PC-3 (cell line): Measurements from ENCODE around the gene UNC5B. TPM values are rescaled to one million over a fixed set of nuclear protein-coding genes. Genes with fewer than 3 reads are reported as not detected.

ENCODE experiments used
- ATAC-seq: fragments of 200-7000 bp; cut with Tn5 transposase; 2 replicates; pipeline ENCODE4 v1.9.1; 2020; ENCODE audit warnings: mild to moderate bottlenecking, moderate library complexity
- BruUV-seq: library from RNA; stranded (reverse); fragments of 400-500 nt; replicated peaks from 2 replicates; lab custom pipeline; 2021; lab: Mats Ljungman, UMichigan
- CTCF ChIA-PET: fragments of 300-600 bp; sonication (Branson Sonifier 250); formaldehyde crosslinking; loops from one replicate; lab custom pipeline; 2022; ENCODE audit warnings: antibody characterized with exemption; lab: Charles Lee
- POLR2A ChIA-PET: fragments of 300-600 bp; sonication (Branson Sonifier 250); formaldehyde crosslinking; loops from one replicate; lab custom pipeline; 2022; ENCODE audit warnings: antibody characterized with exemption; ENCODE audit not compliant: unreplicated experiment; lab: Charles Lee
- DNase-seq: peaks from one replicate; pipeline ENCODE4 v3.0.0-alpha.2; 2015
- H2AFZ ChIP-seq: fragments of 300-600 bp; sonication (generic); 2 replicates; pipeline ENCODE4 v1.6.0; 2016; ENCODE audit warnings: antibody characterized with exemption, low read length
- H3F3A ChIP-seq: fragments of 300-600 bp; sonication (generic); one replicate; pipeline ENCODE4 v1.6.0; 2017; ENCODE audit warnings: antibody characterized with exemption, low read length, control low read depth, mild to moderate bottlenecking; ENCODE audit not compliant: unreplicated experiment
- H3K27ac ChIP-seq: fragments of 300-600 bp; sonication (generic); 2 replicates; pipeline ENCODE4 v1.5.1; 2016; ENCODE audit warnings: mild to moderate bottlenecking, low read length
- H3K27me3 ChIP-seq: fragments of 300-600 bp; sonication (generic); 2 replicates; pipeline ENCODE4 v1.6.1; 2016; ENCODE audit warnings: low read length, mixed read lengths
- H3K36me3 ChIP-seq: fragments of 300-600 bp; sonication (generic); 2 replicates; pipeline ENCODE4 v1.6.1; 2016; ENCODE audit warnings: low read depth, mixed run types, low read length, mixed read lengths
- H3K4me1 ChIP-seq: fragments of 300-600 bp; sonication (generic); 2 replicates; pipeline ENCODE4 v1.5.1; 2016; ENCODE audit warnings: low read length; ENCODE audit not compliant: insufficient read depth
- H3K4me2 ChIP-seq: fragments of 300-600 bp; sonication (generic); 2 replicates; pipeline ENCODE4 v1.6.0; 2016; ENCODE audit warnings: low read length
- H3K4me3 ChIP-seq: fragments of 300-600 bp; sonication (generic); 2 replicates; pipeline ENCODE4 v1.5.1; 2016; ENCODE audit warnings: mild to moderate bottlenecking, low read length, mixed read lengths
- H3K79me2 ChIP-seq: fragments of 300-600 bp; sonication (generic); 2 replicates; pipeline ENCODE4 v1.6.1; 2017; ENCODE audit warnings: low read length, mixed read lengths
- H3K9ac ChIP-seq: fragments of 300-600 bp; sonication (generic); 2 replicates; pipeline ENCODE4 v1.6.0; 2016; ENCODE audit warnings: mild to moderate bottlenecking, low read length
- H3K9me2 ChIP-seq: fragments of 300-600 bp; sonication (generic); replicated peaks from 2 replicates; pipeline ENCODE4 v1.6.1; 2016; ENCODE audit warnings: mixed run types, low read length, mixed read lengths
- H3K9me3 ChIP-seq: fragments of 300-600 bp; sonication (generic); 2 replicates; pipeline ENCODE4 v1.6.1; 2016; ENCODE audit warnings: low read length, mixed read lengths
- H4K20me1 ChIP-seq: fragments of 300-600 bp; sonication (generic); 2 replicates; pipeline ENCODE4 v1.6.1; 2016; ENCODE audit warnings: low read length, mixed read lengths
- EZH2 ChIP-seq: fragments of 300-600 bp; sonication (generic); IDR thresholded peaks from one replicate; pipeline ENCODE4 v1.6.1; 2017; ENCODE audit warnings: antibody characterized with exemption, mild to moderate bottlenecking, low read length; ENCODE audit not compliant: unreplicated experiment
- EZH2phosphoT487 ChIP-seq: fragments of 300-600 bp; sonication (generic); IDR thresholded peaks from 2 replicates; pipeline ENCODE4 v1.6.1; 2018; ENCODE audit warnings: mild to moderate bottlenecking, antibody characterized with exemption, low read length, borderline replicate concordance
- intact Hi-C: fragments of 100-400 bp; cut with micrococcal nuclease; formaldehyde crosslinking; loops from 2 replicates; pipeline ENCODE4 v1.9.0; 2023
- total RNA-seq: library from RNA; depleted of rRNA; stranded (reverse); fragments of >200 nt; gene quantifications from 2 replicates; pipeline ENCODE4 v1.2.3, GENCODE V29; 2014
- TF ChIP-seq, protein P1 (sequence below): fragments of 300-600 bp; sonication (generic); conservative IDR thresholded peaks from 2 replicates; pipeline ENCODE4 v1.5.1; 2017; ENCODE audit warnings: antibody characterized with exemption, low read depth, mild to moderate bottlenecking, low read length

The UNC5B gene
- total RNA-seq, 1 experiment from 2014 or later: 0.26 TPM

- intact Hi-C loops: no loop called here
- ChIA-PET CTCF (interaction anchor here (0.6 kb wide), 1 partner anchor 1081 kb away, joined by 3 read pairs; no protein-coding TSS in a partner anchor), POLR2A (no interaction called here)
- Histone ChIP-seq H3K4me1 (no peaks in the 10 kb centered on the region), H3K36me3 (no peaks in the 10 kb centered on the region), H4K20me1 (no peaks in the 10 kb centered on the region), H3K9me2 (no peaks in the 10 kb centered on the region), H3K4me3 (no peak overlapping the region), H3K27ac (no peak overlapping the region), H2AFZ (no peak overlapping the region), H3K9me3 (no peaks in the 10 kb centered on the region), H3K9ac (no peak overlapping the region), H3F3A (no peaks in the 10 kb centered on the region), H3K27me3 (peaks cover 1% of the 10 kb centered on the region), H3K4me2 (no peak overlapping the region), H3K79me2 (no peaks in the 10 kb centered on the region)
- TF ChIP-seq, protein P1, sequence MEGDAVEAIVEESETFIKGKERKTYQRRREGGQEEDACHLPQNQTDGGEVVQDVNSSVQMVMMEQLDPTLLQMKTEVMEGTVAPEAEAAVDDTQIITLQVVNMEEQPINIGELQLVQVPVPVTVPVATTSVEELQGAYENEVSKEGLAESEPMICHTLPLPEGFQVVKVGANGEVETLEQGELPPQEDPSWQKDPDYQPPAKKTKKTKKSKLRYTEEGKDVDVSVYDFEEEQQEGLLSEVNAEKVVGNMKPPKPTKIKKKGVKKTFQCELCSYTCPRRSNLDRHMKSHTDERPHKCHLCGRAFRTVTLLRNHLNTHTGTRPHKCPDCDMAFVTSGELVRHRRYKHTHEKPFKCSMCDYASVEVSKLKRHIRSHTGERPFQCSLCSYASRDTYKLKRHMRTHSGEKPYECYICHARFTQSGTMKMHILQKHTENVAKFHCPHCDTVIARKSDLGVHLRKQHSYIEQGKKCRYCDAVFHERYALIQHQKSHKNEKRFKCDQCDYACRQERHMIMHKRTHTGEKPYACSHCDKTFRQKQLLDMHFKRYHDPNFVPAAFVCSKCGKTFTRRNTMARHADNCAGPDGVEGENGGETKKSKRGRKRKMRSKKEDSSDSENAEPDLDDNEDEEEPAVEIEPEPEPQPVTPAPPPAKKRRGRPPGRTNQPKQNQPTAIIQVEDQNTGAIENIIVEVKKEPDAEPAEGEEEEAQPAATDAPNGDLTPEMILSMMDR: no peak
- TF ChIP-seq EZH2phosphoT487: no peak
- TF ChIP-seq EZH2: no peak
- no peak for DNase-seq
- ATAC-seq: no peak
- no TSS peak for BruUV-seq
Observed at GRCh38 chr10:71230656-71231025, 18.3 kb downstream of the UNC5B start.

- Histone ChIP-seq H4K20me1 (no peaks in the 10 kb centered on the region), H3K79me2 (no peaks in the 10 kb centered on the region), H3K27me3 (no peaks in the 10 kb centered on the region; the same call in 1 of the 2 replicates), H3K4me2 (no peak overlapping the region), H3K9me2 (no peaks in the 10 kb centered on the region), H3F3A (no peaks in the 10 kb centered on the region), H3K9me3 (no peaks in the 10 kb centered on the region), H3K27ac (no peak overlapping the region), H3K36me3 (no peaks in the 10 kb centered on the region), H3K4me1 (no peaks in the 10 kb centered on the region), H3K4me3 (no peak overlapping the region), H3K9ac (no peak overlapping the region), H2AFZ (no peak overlapping the region)
- TF ChIP-seq EZH2 (no peak), EZH2phosphoT487 (no peak)
- TF ChIP-seq, protein P1: no peak
- CTCF ChIA-PET: no interaction called here
- intact Hi-C loops: no loop called here
- POLR2A ChIA-PET: no interaction called here
- no peak for ATAC-seq
- BruUV-seq: no TSS peak
- DNase-seq: no peak
Observed at GRCh38 chr10:71231206-71231605, 18.8 kb downstream of the UNC5B start.

DNA sequence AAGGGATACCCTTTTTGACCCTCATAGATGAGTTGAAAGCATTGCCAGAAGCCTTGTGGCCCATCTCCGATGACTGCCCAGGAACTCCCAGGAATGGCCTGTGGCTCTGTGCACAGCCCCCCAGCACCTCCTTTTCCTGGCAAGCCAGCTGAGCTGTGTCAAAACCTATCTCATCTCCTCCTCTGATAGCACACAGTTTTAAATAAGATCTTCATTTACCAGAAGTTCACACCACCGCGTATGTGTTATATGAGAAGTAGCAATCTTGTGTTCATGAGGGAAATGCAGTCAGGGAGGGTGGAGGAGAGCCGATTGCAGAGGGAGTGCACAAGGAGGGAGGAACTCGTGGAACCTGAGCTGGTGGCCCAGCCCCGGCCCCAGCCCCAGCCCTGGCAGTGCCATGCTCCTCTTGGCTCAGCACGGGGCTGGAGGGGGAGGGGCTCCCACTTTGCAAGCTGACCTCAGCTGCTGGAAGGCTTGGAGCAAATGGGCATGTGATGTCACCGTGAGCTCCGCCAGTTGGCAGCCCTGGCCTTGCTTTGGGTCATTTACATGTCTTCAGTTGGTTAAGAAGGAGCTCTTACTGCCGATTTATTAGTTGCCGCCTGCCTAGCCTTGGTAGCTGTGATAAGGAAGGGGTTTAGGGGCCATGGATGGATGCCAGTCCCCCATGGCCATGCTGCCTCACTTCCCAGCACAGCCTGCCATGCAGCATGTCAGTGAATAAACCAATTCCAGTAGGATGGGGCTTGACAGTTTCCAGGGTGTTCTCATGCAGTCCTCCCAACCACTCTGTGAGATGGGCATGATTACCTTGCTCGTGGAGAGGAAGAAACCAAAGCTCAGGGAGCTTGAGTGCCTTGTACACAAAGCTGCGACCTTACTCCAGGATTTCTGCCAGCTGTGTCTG is 20.0 kb downstream of the UNC5B start:
- Histone ChIP-seq H3K36me3 (no peaks in the 10 kb centered on the region), H3F3A (no peaks in the 10 kb centered on the region), H3K9me2 (no peaks in the 10 kb centered on the region), H3K9me3 (no peaks in the 10 kb centered on the region), H3K9ac (no peak overlapping the region), H3K79me2 (no peaks in the 10 kb centered on the region), H3K4me1 (no peaks in the 10 kb centered on the region), H3K27me3 (no peaks in the 10 kb centered on the region), H3K4me3 (no peak overlapping the region), H3K27ac (no peak overlapping the region), H3K4me2 (no peak overlapping the region), H2AFZ (no peak overlapping the region), H4K20me1 (no peaks in the 10 kb centered on the region)
- no peak for ATAC-seq
- no TSS peak for BruUV-seq
- POLR2A ChIA-PET: no interaction called here
- CTCF ChIA-PET: no interaction called here
- no peak for DNase-seq
- intact Hi-C loops: no loop called here
- TF ChIP-seq EZH2: no peak
- TF ChIP-seq, protein P1: no peak
- no peak for TF ChIP-seq EZH2phosphoT487
